Measurements from ENCODE around the gene EFCAB8. TPM values are rescaled to one million over a fixed set of nuclear protein-coding genes. Genes with fewer than 3 reads are reported as not detected.

EFCAB8 gene
- total RNA-seq (ENCODE audit: low replicate concordance): not detected in 2 replicates

- H3K4me3 ChIP-seq (ENCODE audit: low read depth, low read length): no peak within 1 kb of the TSS
- no peak for DNase-seq (ENCODE audit: low read depth)
- TF ChIP-seq CTCF (IDR thresholded peaks at IDR 0.05; ENCODE audit: insufficient read depth, low read length): peak; percentile 7
These were observed at the start of gene EFCAB8 for GRCh38 chr20:32858701-32859372. EFCAB8 (plus strand) TSS chr20:32858923; CDS start chr20:32863793, 4,870 bp downstream.

DNA sequence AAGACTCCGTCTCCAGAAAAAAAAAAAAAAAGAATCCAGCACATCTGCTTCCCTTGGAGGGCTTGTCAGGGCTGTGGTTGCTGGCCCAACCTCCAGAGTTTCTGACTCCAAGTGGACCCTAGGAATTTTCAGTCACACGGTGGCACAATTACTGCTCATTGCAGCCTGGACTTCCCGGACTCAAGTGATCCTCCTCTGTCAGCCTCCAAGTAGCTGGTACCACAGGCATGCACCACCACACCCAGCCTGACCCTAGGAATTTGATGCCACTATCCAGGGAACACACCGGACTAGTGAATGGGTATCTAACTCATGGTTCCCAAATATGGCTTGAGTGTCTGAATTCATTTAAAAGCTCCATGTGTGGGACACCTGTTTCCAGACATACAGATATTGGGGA, 48.8 kb upstream of the EFCAB8 start:
- DNase-seq (ENCODE audit: low read depth): no peak
- no peak overlapping the region for H3K4me3 ChIP-seq (ENCODE audit: low read depth, low read length)
- no peak for TF ChIP-seq CTCF (IDR thresholded peaks at IDR 0.05; ENCODE audit: insufficient read depth, low read length)

DNA sequence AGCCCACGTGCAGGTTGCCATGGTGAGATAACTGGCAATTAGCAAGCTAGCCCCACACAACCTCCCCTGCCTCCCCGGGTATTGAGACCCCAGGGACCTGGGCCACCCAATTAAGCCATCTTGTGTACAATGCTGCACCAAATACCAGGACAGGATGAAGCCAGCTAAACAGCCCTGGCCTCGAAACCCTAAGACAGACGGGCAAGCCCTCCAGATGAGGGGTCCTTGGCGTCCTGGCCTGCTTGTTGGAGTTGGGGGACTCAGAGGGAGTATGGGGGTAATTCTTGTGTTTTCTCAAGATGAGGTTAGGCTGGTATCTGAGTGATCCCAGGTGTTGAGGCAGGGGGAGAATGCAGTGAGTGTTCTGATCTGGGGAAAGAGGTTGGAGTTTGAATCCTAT, 47.8 kb upstream of the EFCAB8 start:
- H3K4me3 ChIP-seq (ENCODE audit: low read depth, low read length): no peak overlapping the region
- no peak for TF ChIP-seq CTCF (IDR thresholded peaks at IDR 0.05; ENCODE audit: insufficient read depth, low read length)
- DNase-seq (ENCODE audit: low read depth): no peak

DNA sequence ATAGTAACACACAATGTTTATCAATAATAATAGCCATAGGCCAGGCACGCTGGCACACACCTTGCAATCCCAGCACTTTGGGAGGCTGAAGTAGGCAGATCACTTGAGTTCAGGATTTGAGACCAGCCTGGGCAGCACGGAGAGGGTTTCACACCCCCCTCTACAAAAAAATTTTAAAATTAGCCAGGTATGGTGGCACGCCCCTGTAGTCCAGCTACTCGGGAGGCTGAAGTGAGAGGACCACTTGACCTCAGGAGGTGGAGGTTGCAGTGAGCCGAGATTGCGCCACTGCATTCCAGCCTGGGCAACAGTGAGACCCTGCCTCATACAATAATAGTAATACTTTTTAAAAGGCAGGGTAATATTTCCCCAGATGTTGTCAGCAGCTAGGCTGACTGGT, 46.8 kb upstream of the EFCAB8 start:
- TF ChIP-seq CTCF (IDR thresholded peaks at IDR 0.05; ENCODE audit: insufficient read depth, low read length): no peak
- no peak for DNase-seq (ENCODE audit: low read depth)
- H3K4me3 ChIP-seq (ENCODE audit: low read depth, low read length): no peak overlapping the region

GRCh38 chr20:32819992-32820697, 38.6 kb upstream of the EFCAB8 start:
- peak; percentile 23 for DNase-seq (ENCODE audit: low read depth)
- peak; percentile 9 for TF ChIP-seq CTCF (IDR thresholded peaks at IDR 0.05; ENCODE audit: insufficient read depth, low read length)
- peak overlapping the region; percentile 93 for H3K4me3 ChIP-seq (ENCODE audit: low read depth, low read length)

DNA sequence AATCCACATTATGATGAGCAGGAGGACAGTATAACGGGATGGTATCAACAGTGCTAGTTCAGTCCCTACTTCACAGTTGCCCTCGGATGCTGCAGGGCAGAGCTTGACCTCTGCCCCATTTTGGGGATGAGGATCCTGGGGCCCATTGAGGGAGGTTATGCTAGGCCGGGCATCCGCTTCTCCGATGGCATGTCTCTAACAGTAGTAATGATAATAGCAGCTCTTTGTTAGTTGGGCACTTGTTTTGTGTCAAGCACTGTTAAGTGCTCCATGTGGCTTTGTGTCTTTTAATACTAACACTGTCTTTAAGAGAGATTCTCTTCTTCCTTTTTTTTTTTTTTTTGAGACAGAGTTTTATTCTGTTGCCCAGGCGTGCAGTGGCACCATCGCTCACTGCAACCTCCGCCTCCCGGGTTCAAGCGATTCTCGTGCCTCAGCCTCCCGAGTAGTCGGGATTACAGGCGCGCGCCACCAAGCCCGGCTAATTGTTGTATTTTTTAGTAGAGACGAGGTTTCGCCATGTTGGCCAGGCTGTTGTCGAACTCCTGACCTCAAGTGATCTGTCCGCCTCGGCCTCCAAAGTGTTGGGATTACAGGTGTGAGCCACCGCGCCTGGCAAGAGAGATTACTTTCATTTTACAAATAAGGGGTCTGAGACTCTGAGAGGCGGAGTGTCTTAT, 37.9 kb upstream of the EFCAB8 start:
- H3K4me3 ChIP-seq (ENCODE audit: low read depth, low read length): peak overlapping the region; percentile 93
- no peak for DNase-seq (ENCODE audit: low read depth)
- no peak for TF ChIP-seq CTCF (IDR thresholded peaks at IDR 0.05; ENCODE audit: insufficient read depth, low read length)
